ENCODE results near the gene FOXJ2.
"Not testable (repeated sequence)": the region's sequence is repeated elsewhere in the genome, so short reads cannot be mapped to it uniquely, and the experiment has no call there.

FOXJ2 gene

DNA sequence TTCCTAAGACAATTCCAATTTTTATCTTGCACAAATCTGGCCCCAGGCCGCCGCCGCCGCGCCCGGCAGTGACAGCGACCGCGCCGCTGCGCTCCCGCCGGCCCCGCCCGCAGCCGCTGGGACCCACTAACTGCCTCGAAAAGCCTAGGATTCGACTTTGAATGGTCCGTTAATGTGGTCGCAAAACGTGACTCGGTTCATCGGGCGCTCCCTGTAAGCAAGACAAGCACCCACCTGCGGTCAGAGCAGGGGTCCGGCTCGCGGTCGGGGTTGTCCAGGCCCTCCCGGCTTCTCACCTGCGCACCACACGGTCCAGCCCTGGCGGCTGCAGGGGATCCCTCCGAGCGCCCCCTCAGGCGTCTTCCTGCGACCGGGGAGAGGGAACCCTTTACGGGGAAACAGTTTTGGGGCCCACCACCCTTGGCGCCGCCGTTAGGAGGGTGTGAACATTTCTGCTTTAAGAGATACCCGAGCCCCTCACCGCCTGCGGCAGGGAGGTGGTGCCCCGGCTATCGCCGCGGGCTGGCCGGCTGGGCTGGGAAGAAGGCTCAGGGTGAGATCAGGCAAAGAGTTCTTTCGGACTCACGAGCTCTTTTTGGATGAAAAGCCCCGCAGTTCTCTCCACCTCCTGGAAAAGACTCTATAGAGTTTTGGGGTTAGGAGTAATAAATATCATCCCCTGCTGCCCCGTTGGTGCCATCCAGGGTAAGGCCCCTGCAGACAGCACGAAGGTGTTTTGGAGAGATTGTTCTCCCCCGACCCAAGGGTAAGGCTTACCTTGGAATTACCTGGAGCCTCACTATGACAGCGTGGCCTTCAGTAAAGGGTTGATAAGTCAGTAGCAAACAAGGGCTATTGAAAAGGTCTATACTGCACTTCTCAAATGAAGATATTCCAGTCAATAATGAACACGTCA, 13.6 kb upstream of the FOXJ2 start:
- TF ChIP-seq, protein P1, sequence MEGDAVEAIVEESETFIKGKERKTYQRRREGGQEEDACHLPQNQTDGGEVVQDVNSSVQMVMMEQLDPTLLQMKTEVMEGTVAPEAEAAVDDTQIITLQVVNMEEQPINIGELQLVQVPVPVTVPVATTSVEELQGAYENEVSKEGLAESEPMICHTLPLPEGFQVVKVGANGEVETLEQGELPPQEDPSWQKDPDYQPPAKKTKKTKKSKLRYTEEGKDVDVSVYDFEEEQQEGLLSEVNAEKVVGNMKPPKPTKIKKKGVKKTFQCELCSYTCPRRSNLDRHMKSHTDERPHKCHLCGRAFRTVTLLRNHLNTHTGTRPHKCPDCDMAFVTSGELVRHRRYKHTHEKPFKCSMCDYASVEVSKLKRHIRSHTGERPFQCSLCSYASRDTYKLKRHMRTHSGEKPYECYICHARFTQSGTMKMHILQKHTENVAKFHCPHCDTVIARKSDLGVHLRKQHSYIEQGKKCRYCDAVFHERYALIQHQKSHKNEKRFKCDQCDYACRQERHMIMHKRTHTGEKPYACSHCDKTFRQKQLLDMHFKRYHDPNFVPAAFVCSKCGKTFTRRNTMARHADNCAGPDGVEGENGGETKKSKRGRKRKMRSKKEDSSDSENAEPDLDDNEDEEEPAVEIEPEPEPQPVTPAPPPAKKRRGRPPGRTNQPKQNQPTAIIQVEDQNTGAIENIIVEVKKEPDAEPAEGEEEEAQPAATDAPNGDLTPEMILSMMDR (IDR thresholded peaks at IDR 0.05; ENCODE audit: low read depth, low read length, missing control alignments), result no peak
- H3K4me3 ChIP-seq (ENCODE audit: low read depth, low read length), result no peak overlapping the region
- no peak for DNase-seq (ENCODE audit: low read depth)

DNA sequence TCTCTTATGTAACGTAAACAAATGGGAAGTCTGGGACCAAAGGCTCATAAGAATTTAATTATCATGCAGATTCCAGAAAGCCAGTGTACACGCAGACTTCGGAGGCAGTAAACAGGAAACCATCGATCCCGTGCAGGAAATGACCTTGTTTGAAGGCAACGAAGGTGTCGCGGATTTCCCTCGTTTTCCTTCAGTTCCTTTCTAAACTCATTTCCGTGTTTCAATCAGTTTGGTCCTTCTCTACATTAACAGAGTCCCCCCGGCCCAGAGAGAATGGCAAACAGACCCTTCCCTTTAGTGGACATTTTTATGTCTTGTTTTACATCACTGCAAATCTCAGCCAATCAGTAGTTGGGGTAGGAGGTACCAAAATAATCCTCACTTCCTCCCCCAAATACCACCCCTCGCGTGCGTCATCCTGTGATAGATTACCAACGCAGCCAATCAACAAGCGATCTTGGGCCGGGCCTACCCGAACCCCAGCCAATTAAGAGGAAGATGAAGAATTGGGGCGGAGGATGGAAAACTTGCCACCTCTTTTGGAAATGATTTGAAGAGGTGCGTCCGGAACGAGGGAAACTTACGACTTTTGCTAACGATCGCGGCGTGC, 6.1 kb upstream of the FOXJ2 start:
- TF ChIP-seq, protein P1 (IDR thresholded peaks at IDR 0.05; ENCODE audit: low read depth, low read length, missing control alignments), result no peak
- DNase-seq (ENCODE audit: low read depth), result peak; percentile 98

DNA sequence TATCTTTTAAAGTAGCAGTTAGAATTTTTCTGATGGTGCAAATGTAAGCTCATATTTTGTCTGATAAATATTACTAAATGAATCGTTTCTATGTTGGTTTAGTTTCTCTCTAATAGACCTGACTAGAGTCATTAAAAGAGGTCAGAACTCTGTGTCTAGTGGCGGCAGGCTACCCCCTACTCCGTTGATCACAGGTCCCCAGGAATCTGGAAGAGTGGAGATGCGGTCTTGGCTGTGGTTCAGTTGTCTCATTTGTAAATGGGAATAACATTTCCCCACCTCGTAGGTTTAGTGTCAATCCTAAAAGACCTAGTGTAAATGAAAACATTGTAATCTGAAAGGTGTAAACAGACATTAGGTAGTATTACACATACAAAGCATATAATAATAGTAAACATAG, 4.7 kb upstream of the FOXJ2 start:
- TF ChIP-seq, protein P1 (IDR thresholded peaks at IDR 0.05; ENCODE audit: low read depth, low read length, missing control alignments), result no peak
- no peak for DNase-seq (ENCODE audit: low read depth)
- H3K4me3 ChIP-seq (ENCODE audit: low read depth, low read length), result no peak overlapping the region

More for the DNA sequence above, 6.1 kb upstream of the FOXJ2 start:
- peak overlapping the region; percentile 79 for H3K4me3 ChIP-seq (ENCODE audit: low read depth, low read length)

- no peak overlapping the region for H3K4me3 ChIP-seq (ENCODE audit: low read depth, low read length)
- TF ChIP-seq, protein P1 (IDR thresholded peaks at IDR 0.05; ENCODE audit: low read depth, low read length, missing control alignments), result no peak
- no peak for DNase-seq (ENCODE audit: low read depth)
Observed at GRCh38 chr12:8028267-8028666, 4.2 kb upstream of the FOXJ2 start.

GRCh38 chr12:8030189-8030588, 2.3 kb upstream of the FOXJ2 start:
- TF ChIP-seq, protein P1 (IDR thresholded peaks at IDR 0.05; ENCODE audit: low read depth, low read length, missing control alignments), result no peak
- no peak for DNase-seq (ENCODE audit: low read depth)
- no peak overlapping the region for H3K4me3 ChIP-seq (ENCODE audit: low read depth, low read length)

DNA sequence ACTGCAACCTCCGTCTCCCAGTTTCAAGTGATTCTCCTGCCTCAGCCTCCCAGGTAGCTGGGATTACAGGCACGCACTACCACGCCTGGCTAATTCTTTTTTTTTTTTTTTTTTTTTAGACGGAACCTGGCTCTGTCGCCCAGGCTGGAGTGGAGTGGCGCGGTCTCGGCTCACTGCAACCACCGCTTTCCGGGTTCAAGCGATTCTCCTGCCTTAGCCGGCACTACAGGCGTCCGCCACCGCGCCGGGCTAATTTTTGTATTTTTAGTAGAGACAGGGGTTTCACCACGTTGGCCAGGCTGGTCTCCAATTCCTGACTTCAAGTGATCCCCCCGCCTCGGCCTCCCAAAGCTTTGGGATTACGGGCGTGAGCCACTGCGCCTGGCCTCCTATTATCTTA, 1.5 kb upstream of the FOXJ2 start:
- DNase-seq (ENCODE audit: low read depth); H3K4me3 ChIP-seq (ENCODE audit: low read depth, low read length): not testable (repeated sequence)

DNA sequence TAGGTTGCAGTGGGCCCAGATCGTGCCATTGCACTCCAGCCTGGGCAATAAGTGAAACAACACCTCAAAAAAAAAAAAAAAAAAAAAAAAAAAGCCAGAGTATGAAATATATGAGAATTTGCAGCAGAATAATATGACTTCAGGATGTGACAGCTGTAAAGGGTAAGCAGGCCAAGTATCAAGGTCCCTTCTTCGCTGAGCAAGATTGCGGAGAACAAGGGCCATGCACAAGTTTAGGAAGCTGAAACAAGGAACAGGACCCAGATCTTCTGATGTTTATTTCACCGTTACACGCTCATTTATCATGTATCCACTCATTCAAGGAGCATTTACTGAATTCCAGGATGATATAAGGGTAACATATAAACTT, 659 bp upstream of the FOXJ2 start:
- TF ChIP-seq, protein P1 (IDR thresholded peaks at IDR 0.05; ENCODE audit: low read depth, low read length, missing control alignments), result no peak
- H3K4me3 ChIP-seq (ENCODE audit: low read depth, low read length), result peak overlapping the region; percentile 94
- DNase-seq (ENCODE audit: low read depth), result no peak
